ENCODE data around the gene LCP2. TPM values are rescaled to one million over a fixed set of nuclear protein-coding genes. Genes with fewer than 3 reads are reported as not detected.

LCP2 gene
- total RNA-seq, 1 donor from 2014 or later = not detected

GRCh38 chr5:170285181-170285580, 12.4 kb downstream of the LCP2 start:
- Mint-ChIP-seq H3K4me1 (peaks cover 2% of the 10 kb centered on the region), H3K27me3 (ENCODE audit: low read depth) (peaks cover 6% of the 10 kb centered on the region), H3K9me3 (peaks cover 27% of the 10 kb centered on the region), H3K4me3 (no peak overlapping the region), H3K27ac (no peak overlapping the region), H3K36me3 (peaks cover 3% of the 10 kb centered on the region)
- TF ChIP-seq, protein P1, sequence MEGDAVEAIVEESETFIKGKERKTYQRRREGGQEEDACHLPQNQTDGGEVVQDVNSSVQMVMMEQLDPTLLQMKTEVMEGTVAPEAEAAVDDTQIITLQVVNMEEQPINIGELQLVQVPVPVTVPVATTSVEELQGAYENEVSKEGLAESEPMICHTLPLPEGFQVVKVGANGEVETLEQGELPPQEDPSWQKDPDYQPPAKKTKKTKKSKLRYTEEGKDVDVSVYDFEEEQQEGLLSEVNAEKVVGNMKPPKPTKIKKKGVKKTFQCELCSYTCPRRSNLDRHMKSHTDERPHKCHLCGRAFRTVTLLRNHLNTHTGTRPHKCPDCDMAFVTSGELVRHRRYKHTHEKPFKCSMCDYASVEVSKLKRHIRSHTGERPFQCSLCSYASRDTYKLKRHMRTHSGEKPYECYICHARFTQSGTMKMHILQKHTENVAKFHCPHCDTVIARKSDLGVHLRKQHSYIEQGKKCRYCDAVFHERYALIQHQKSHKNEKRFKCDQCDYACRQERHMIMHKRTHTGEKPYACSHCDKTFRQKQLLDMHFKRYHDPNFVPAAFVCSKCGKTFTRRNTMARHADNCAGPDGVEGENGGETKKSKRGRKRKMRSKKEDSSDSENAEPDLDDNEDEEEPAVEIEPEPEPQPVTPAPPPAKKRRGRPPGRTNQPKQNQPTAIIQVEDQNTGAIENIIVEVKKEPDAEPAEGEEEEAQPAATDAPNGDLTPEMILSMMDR (IDR thresholded peaks at IDR 0.05; ENCODE audit: unreplicated experiment) = no peak
- DNase-seq (ENCODE audit: low spot score in 2 of 2, unreplicated experiment in 2 of 2) = no peak

GRCh38 chr5:170284231-170284630, 13.3 kb downstream of the LCP2 start:
- H3K27me3 Mint-ChIP-seq (ENCODE audit: low read depth) = peaks cover 1% of the 10 kb centered on the region
- H3K4me1 Mint-ChIP-seq = peaks cover 8% of the 10 kb centered on the region
- no peak overlapping the region for H3K27ac Mint-ChIP-seq
- no peaks in the 10 kb centered on the region for H3K36me3 Mint-ChIP-seq
- H3K9me3 Mint-ChIP-seq = peaks cover 22% of the 10 kb centered on the region
- H3K4me3 Mint-ChIP-seq = no peak overlapping the region
- TF ChIP-seq, protein P1 (IDR thresholded peaks at IDR 0.05; ENCODE audit: unreplicated experiment) = no peak
- no peak for DNase-seq (ENCODE audit: low spot score in 2 of 2, unreplicated experiment in 2 of 2)

DNA sequence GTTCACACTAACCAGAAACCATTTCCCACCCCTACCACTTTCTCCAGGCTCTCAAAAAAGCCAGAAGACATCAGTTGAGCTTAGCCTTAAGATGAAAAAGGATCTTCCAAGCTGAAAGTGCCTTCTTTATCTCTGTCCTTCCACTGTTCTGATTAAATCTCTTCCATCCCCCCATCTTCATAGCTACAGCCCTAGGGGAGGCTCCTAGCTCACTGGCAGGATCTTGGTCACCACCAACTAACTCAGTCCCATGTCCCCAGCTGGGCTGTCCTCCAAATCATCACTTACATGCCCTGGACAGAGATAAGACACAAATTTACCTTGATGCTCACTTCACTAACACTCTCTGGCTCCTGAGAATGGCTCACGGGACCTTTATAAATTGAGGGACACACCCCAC, 14.3 kb downstream of the LCP2 start:
- Mint-ChIP-seq H3K4me1 (peaks cover 8% of the 10 kb centered on the region), H3K27me3 (ENCODE audit: low read depth) (peaks cover 1% of the 10 kb centered on the region), H3K27ac (no peak overlapping the region), H3K9me3 (peaks cover 22% of the 10 kb centered on the region), H3K36me3 (no peaks in the 10 kb centered on the region), H3K4me3 (no peak overlapping the region)
- TF ChIP-seq, protein P1 (IDR thresholded peaks at IDR 0.05; ENCODE audit: unreplicated experiment) = no peak
- DNase-seq (ENCODE audit: low spot score in 2 of 2, unreplicated experiment in 2 of 2) = no peak

GRCh38 chr5:170280011-170280493, 17.5 kb downstream of the LCP2 start:
- Mint-ChIP-seq H3K27me3 (ENCODE audit: low read depth) (peaks cover 8% of the 10 kb centered on the region), H3K36me3 (no peaks in the 10 kb centered on the region), H3K4me1 (peaks cover 8% of the 10 kb centered on the region), H3K4me3 (no peak overlapping the region), H3K9me3 (peaks cover 15% of the 10 kb centered on the region), H3K27ac (no peak overlapping the region)
- TF ChIP-seq, protein P1 (IDR thresholded peaks at IDR 0.05; ENCODE audit: unreplicated experiment) = no peak
- DNase-seq (ENCODE audit: low spot score in 2 of 2, unreplicated experiment in 2 of 2) = no peak

DNA sequence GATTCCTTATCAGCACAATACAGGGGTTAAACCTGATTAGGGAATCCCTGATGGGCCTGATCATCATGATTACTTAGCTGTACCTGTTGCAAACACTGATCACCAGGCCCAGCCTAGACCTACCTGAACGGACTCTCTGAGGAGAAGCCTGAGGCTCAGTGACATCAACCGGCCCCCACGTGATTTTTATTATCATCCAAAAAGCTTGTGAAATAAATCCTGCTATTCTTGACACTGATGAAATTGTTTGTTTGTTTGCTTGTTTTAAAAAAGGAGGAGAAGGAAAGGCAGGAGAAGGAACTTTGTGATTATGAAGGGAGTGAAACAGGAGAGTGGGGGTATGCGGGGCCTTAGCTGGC, 18.1 kb downstream of the LCP2 start:
- no peak for DNase-seq (ENCODE audit: low spot score in 2 of 2, unreplicated experiment in 2 of 2)
- H3K27me3 Mint-ChIP-seq (ENCODE audit: low read depth) = peaks cover 8% of the 10 kb centered on the region
- H3K9me3 Mint-ChIP-seq = peaks cover 12% of the 10 kb centered on the region
- H3K4me1 Mint-ChIP-seq = peaks cover 8% of the 10 kb centered on the region
- no peaks in the 10 kb centered on the region for H3K36me3 Mint-ChIP-seq
- H3K4me3 Mint-ChIP-seq = no peak overlapping the region
- TF ChIP-seq, protein P1 (IDR thresholded peaks at IDR 0.05; ENCODE audit: unreplicated experiment) = no peak
- no peak overlapping the region for H3K27ac Mint-ChIP-seq
